ENCODE measurements around the gene BCAS1.

DNA sequence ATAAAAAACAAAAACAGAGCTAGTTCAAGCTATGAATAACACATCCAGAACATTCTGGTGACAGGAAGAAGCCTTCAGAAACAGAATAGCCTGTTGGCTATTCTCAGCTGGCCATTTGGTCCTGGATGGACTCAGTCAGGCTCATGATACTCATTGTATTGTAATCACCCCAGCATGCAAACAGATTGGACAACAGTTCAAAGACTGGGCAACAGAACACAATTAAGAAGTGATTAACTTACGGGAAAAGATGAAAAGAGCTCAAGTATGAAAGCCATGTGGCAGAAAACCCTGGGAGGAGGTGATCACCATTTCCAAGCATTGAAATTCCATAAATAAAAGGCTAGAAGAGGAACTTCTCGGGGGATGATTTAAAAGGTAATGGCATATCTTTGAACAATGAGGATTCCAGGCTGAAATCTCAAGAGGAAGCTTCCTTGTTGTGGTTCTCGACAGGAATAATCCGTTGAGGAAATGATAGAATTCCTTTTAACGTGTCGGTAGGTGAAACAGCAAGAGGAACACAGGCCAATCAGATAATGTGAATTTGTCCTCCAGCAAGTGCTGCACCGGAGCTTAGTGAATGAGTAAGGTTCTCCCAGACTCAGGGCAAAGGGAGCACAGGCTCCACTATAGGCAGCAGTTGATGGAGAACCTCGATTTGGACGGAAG is 172.4 kb downstream of the BCAS1 start:
- TF ChIP-seq POLR2A (IDR thresholded peaks at IDR 0.05; ENCODE audit: extremely low read depth, insufficient read length): no peak
- TF ChIP-seq, protein P1, sequence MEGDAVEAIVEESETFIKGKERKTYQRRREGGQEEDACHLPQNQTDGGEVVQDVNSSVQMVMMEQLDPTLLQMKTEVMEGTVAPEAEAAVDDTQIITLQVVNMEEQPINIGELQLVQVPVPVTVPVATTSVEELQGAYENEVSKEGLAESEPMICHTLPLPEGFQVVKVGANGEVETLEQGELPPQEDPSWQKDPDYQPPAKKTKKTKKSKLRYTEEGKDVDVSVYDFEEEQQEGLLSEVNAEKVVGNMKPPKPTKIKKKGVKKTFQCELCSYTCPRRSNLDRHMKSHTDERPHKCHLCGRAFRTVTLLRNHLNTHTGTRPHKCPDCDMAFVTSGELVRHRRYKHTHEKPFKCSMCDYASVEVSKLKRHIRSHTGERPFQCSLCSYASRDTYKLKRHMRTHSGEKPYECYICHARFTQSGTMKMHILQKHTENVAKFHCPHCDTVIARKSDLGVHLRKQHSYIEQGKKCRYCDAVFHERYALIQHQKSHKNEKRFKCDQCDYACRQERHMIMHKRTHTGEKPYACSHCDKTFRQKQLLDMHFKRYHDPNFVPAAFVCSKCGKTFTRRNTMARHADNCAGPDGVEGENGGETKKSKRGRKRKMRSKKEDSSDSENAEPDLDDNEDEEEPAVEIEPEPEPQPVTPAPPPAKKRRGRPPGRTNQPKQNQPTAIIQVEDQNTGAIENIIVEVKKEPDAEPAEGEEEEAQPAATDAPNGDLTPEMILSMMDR (IDR thresholded peaks at IDR 0.05; ENCODE audit: low read depth, low read length): no peak
- no peak for TF ChIP-seq MYC (IDR thresholded peaks at IDR 0.05; ENCODE audit: low read depth, low read length)
- TF ChIP-seq, protein P2, sequence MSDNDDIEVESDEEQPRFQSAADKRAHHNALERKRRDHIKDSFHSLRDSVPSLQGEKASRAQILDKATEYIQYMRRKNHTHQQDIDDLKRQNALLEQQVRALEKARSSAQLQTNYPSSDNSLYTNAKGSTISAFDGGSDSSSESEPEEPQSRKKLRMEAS (IDR thresholded peaks at IDR 0.05; ENCODE audit: low read depth, low read length): no peak

Data from NB4 (cell line).